HG02885 (cell line): ENCODE data around the gene SPATA25.
"Not testable (repeated sequence)": the region's sequence is repeated elsewhere in the genome, so short reads cannot be mapped to it uniquely, and the experiment has no call there.

Experiments
- ATAC-seq: cut with Tn5 transposase; IDR thresholded peaks from one replicate; pipeline ENCODE4 v1.9.1; 2021; ENCODE audit warnings: mild to moderate bottlenecking; ENCODE audit not compliant: unreplicated experiment, poor library complexity

SPATA25 gene

GRCh38 chr20:45887346-45887715 lies at the start of gene SPATA25:
Gene SPATA25, minus strand, starts transcription at chr20:45887622. Its CDS starts 32 bp downstream, at chr20:45887590.
- ATAC-seq = no peak

- no peak for ATAC-seq
Measured at GRCh38 chr20:45935416-45936046, 48.1 kb upstream of the SPATA25 start.

GRCh38 chr20:45934586-45935415 lies 47.4 kb upstream of the SPATA25 start, which contains the start of gene PCIF1:
Gene PCIF1, plus strand, starts transcription at chr20:45934683. Its CDS starts 4,317 bp downstream, at chr20:45939000.
- ATAC-seq = peak; percentile 87

- ATAC-seq = peak; percentile 14
Measured at GRCh38 chr20:45934046-45934585, 46.7 kb upstream of the SPATA25 start.

GRCh38 chr20:45933266-45934045 lies 46.0 kb upstream of the SPATA25 start:
- no peak for ATAC-seq

- ATAC-seq = not testable (repeated sequence)
Measured at GRCh38 chr20:45931680-45932079, 44.3 kb upstream of the SPATA25 start.

GRCh38 chr20:45927071-45927878 lies 39.9 kb upstream of the SPATA25 start:
- ATAC-seq = no peak

GRCh38 chr20:45926731-45927070 lies 39.3 kb upstream of the SPATA25 start:
- no peak for ATAC-seq

- ATAC-seq = no peak
Measured at GRCh38 chr20:45925821-45926506, 38.5 kb upstream of the SPATA25 start.

GRCh38 chr20:45924391-45925261 lies 37.2 kb upstream of the SPATA25 start:
- ATAC-seq = no peak

- no peak for ATAC-seq
Measured at GRCh38 chr20:45921337-45922189, 34.1 kb upstream of the SPATA25 start.

- ATAC-seq = no peak
Measured at GRCh38 chr20:45920462-45921336, 33.3 kb upstream of the SPATA25 start.

GRCh38 chr20:45919542-45920399 lies 32.3 kb upstream of the SPATA25 start:
- no peak for ATAC-seq

- ATAC-seq = no peak
Measured at GRCh38 chr20:45918779-45919537, 31.5 kb upstream of the SPATA25 start.

GRCh38 chr20:45918182-45918737 lies 30.8 kb upstream of the SPATA25 start:
- ATAC-seq = no peak
